Muscle layer of duodenum (tissue), 2 donors: ENCODE data around the gene GPR37.

Source experiments
- H3K27ac ChIP-seq: one replicate; pipeline ENCODE4 v1.7.0; 2013; ENCODE audit warnings: mild to moderate bottlenecking, low read length
- H3K27me3 ChIP-seq: one replicate; pipeline ENCODE4 v1.7.0; 2013; ENCODE audit warnings: low read depth, mild to moderate bottlenecking, control low read depth, low read length
- H3K36me3 ChIP-seq, 2 donors: one replicate each; pipeline ENCODE4 v1.7.0; 2013; ENCODE audit warnings: low read length in 2 of 2, control low read depth in 1 of 2, mild to moderate bottlenecking in 1 of 2; ENCODE audit not compliant: insufficient read depth in 2 of 2, control insufficient read depth in 1 of 2
- H3K4me1 ChIP-seq, 2 donors: one replicate each; pipeline ENCODE4 v1.7.0; 2013; ENCODE audit warnings: low read length in 2 of 2, mild to moderate bottlenecking in 2 of 2, control low read depth in 1 of 2, moderate library complexity in 1 of 2; ENCODE audit not compliant: insufficient read depth in 2 of 2, control insufficient read depth in 1 of 2
- H3K4me3 ChIP-seq, 2 donors: one replicate each; pipeline ENCODE4 v1.7.0; 2013; ENCODE audit warnings: low read length in 2 of 2, low read depth in 1 of 2, mild to moderate bottlenecking in 1 of 2
- H3K9me3 ChIP-seq, 2 donors: one replicate each; pipeline ENCODE4 v1.7.0; 2013; ENCODE audit warnings: low read length in 2 of 2, control low read depth in 1 of 2, mild to moderate bottlenecking in 1 of 2; ENCODE audit not compliant: control insufficient read depth in 1 of 2
- donor health status: healthy.

Gene GPR37

DNA sequence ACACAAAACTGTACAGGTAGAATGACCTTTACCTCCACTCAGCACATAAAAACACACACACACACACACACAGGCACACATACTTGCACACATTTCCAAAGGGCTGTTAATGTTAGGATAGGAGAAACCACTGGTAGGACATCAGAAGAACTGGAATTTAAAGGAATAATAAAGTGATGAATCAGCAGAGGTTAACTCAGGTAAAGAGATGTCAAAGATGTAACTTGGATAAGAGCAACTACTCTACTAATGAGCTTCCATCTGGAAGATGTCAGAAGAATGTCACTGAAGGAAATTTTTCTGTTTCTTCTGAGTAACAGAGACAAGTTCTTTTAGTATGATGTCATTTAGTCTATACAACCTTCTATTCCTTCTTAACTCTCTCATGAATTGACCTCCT lies 26.4 kb upstream of the GPR37 start:
- no peaks in the 10 kb centered on the region for H3K4me1 ChIP-seq
- H3K27ac ChIP-seq, result no peak overlapping the region
- no peaks in the 10 kb centered on the region for H3K9me3 ChIP-seq
- H3K36me3 ChIP-seq, result no peaks in the 10 kb centered on the region
- H3K4me3 ChIP-seq, result no peak overlapping the region
- no peaks in the 10 kb centered on the region for H3K27me3 ChIP-seq

- Histone ChIP-seq H3K27ac (no peak overlapping the region), H3K9me3 (no peaks in the 10 kb centered on the region), H3K36me3 (no peaks in the 10 kb centered on the region), H3K4me3 (no peak overlapping the region), H3K4me1 (no peaks in the 10 kb centered on the region), H3K27me3 (no peaks in the 10 kb centered on the region)
Observed at GRCh38 chr7:124791426-124791825, 25.8 kb upstream of the GPR37 start.

DNA sequence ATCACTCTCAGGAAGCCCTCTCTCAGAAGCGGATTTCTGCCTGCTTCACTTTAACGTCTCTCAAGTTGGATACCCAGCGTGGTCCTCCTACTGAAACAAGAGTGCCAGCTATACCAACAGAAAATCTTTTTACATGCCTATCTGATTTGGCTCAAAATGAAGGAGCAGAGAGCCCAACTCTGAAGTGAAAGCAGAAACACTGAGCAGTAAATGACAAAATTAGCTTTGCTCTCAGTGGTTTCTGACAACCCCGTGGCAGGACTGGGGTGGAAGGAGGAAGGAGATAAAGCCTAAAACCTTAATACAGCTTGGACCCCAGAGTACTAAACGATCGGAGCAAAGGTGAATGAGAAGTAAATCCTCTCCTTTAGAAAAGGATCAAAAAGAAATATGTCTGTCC lies 25.1 kb upstream of the GPR37 start:
- Histone ChIP-seq H3K4me3 (no peak overlapping the region), H3K4me1 (no peaks in the 10 kb centered on the region), H3K27me3 (no peaks in the 10 kb centered on the region), H3K9me3 (no peaks in the 10 kb centered on the region), H3K36me3 (no peaks in the 10 kb centered on the region), H3K27ac (no peak overlapping the region)

GRCh38 chr7:124785994-124786393 lies 20.4 kb upstream of the GPR37 start:
- H3K27ac ChIP-seq, result no peak overlapping the region
- H3K9me3 ChIP-seq, result no peaks in the 10 kb centered on the region
- no peaks in the 10 kb centered on the region for H3K4me1 ChIP-seq
- H3K4me3 ChIP-seq, result no peak overlapping the region
- no peaks in the 10 kb centered on the region for H3K27me3 ChIP-seq
- H3K36me3 ChIP-seq, result no peaks in the 10 kb centered on the region

DNA sequence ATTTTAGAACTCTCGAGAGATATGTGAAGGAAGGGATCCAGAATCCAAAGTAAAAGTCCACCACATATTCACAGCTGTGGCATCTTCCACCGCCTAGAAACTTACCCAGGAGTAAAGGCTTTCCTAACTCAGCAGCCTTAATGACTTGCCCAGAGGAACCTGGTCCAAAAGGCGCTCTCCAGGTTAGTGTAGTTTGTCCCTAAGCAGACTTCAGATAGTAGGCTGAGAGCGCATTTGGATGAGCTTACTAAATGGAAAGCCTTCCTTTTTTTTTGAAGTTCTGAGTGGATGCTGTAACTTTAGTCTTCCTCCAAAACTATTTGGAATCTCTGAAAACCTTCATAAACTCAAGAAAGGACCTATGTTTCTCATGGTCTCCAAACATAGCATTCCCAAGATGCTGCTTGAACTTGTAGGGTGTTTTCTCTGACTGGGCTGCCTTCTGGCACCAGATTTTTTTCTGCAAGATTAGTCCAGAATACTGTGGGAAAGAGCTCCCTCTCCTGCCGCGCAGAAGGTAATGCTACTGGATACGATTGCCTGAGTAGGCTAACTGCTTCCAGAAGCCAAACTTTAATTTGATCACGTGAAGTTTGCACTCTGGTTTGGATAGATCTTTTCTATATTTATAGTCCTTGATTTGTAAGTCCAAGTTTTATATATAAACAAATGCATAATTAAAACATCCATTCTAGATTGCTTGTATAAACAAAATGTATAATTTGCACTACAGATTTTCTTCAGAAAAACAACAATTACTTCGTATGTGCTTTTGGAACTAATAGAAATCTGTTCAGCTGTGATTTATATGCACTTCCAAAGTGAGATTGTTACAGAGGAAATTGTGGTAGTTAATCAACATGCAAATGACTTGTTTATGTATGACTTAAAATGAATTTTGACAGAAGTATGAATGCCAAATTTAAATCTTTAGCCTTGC lies 19.6 kb upstream of the GPR37 start:
- H3K27me3 ChIP-seq, result no peaks in the 10 kb centered on the region
- no peaks in the 10 kb centered on the region for H3K9me3 ChIP-seq
- no peaks in the 10 kb centered on the region for H3K4me1 ChIP-seq
- H3K36me3 ChIP-seq, result no peaks in the 10 kb centered on the region
- no peak overlapping the region for H3K27ac ChIP-seq
- no peak overlapping the region for H3K4me3 ChIP-seq

GRCh38 chr7:124783271-124783670 lies 17.7 kb upstream of the GPR37 start:
- Histone ChIP-seq H3K27ac (no peak overlapping the region), H3K36me3 (no peaks in the 10 kb centered on the region), H3K4me1 (no peaks in the 10 kb centered on the region), H3K4me3 (no peak overlapping the region), H3K27me3 (no peaks in the 10 kb centered on the region), H3K9me3 (no peaks in the 10 kb centered on the region)

DNA sequence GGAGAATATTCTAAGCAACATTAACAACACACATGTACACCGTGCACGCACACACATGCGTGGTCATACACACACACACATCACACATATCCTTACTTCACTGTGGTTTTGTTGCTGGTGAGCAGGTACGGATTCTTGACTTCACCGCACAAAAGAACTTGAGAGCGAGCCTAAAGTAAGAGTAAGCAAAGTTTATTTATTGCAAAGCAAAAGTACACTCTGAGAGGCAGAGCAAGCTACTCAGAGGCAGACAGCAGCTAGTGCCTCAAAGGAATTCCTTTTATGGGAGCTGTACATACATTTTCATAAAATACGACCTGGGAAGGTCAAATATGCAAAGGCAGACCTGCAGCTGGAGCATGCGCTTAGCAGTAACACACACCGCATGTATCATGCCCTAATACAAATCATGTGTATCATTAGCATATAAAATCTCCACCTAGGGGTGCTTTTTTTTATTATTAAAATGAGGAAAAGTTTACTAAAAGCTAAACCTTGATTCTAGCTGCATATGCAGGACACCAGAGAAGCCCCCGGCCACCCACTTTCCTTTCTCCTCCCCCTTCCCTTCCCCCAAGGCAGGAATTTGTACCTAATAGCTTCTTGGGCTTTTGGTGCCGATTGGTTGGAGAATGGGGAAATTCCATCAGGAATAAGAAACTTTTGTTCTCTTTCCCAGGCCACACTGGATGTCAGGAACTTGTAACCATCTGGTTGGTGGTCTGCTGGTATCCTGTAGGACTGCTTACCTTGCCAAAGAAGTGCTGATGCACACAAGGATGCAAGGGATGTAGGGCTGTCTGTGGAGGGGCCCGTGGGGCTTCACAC lies 16.5 kb upstream of the GPR37 start:
- H3K4me3 ChIP-seq, result no peak overlapping the region
- H3K27me3 ChIP-seq, result no peaks in the 10 kb centered on the region
- no peaks in the 10 kb centered on the region for H3K4me1 ChIP-seq
- no peak overlapping the region for H3K27ac ChIP-seq
- no peaks in the 10 kb centered on the region for H3K9me3 ChIP-seq
- H3K36me3 ChIP-seq, result no peaks in the 10 kb centered on the region

DNA sequence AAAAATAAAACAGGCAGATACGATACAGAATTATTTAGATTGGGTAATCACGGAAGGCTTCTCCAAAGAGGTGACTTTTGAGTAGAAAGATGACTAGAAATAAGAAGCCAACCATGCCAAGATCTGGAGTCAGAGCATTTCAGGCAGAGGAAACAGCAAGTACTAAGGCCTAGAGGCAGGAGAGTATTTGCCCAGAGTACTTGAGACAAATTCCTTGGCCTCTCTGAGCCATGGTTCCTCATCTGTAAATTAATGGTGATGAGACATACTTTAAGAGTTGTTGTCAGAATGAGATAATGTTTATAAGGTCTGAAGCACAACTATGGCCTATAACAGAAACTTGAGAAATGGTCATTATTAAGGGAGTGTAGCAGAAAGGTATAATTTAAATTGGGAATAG lies 15.8 kb upstream of the GPR37 start:
- no peaks in the 10 kb centered on the region for H3K4me1 ChIP-seq
- H3K27ac ChIP-seq, result no peak overlapping the region
- H3K36me3 ChIP-seq, result no peaks in the 10 kb centered on the region
- H3K27me3 ChIP-seq, result no peaks in the 10 kb centered on the region
- no peak overlapping the region for H3K4me3 ChIP-seq
- H3K9me3 ChIP-seq, result no peaks in the 10 kb centered on the region

- Histone ChIP-seq H3K36me3 (no peaks in the 10 kb centered on the region), H3K4me1 (no peaks in the 10 kb centered on the region), H3K27ac (no peak overlapping the region), H3K9me3 (no peaks in the 10 kb centered on the region), H3K4me3 (no peak overlapping the region), H3K27me3 (no peaks in the 10 kb centered on the region)
Observed at GRCh38 chr7:124780608-124781007, 15.0 kb upstream of the GPR37 start.

GRCh38 chr7:124780056-124780455 lies 14.5 kb upstream of the GPR37 start:
- H3K4me1 ChIP-seq, result no peaks in the 10 kb centered on the region
- no peaks in the 10 kb centered on the region for H3K9me3 ChIP-seq
- no peaks in the 10 kb centered on the region for H3K36me3 ChIP-seq
- no peak overlapping the region for H3K27ac ChIP-seq
- H3K4me3 ChIP-seq, result no peak overlapping the region
- H3K27me3 ChIP-seq, result no peaks in the 10 kb centered on the region

DNA sequence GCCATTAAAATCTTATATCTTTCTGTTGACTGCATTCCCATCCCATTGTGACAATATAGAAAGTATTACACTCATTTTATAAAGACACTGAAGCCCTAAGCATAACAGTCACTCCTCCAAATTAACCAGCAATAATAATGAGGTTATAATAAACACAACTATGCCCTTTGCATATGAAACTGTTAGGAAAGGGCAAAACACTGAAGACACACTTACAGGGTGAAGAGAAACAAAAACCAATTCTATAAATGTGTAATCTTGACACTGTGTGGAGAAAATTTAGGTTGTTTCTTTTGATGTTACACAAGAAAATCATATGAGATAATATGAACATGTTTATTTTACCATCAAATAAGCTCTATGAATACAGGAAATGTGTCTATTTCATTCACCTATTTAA lies 14.0 kb upstream of the GPR37 start:
- Histone ChIP-seq H3K27ac (no peak overlapping the region), H3K27me3 (no peaks in the 10 kb centered on the region), H3K4me3 (no peak overlapping the region), H3K4me1 (no peaks in the 10 kb centered on the region), H3K36me3 (no peaks in the 10 kb centered on the region), H3K9me3 (no peaks in the 10 kb centered on the region)
